Measurements from ENCODE around the gene BCL2L11. TPM values are rescaled to one million over a fixed set of nuclear protein-coding genes. Genes with fewer than 3 reads are reported as not detected.

Gene BCL2L11
- total RNA-seq, 1 experiment from 2014 or later: 21.2 TPM

GRCh38 chr2:111106706-111107105 is 14.0 kb upstream of the BCL2L11 start:
- no peak overlapping the region for H2BK120ac ChIP-seq (ENCODE audit: low read depth, low read length, poor library complexity, severe bottlenecking)
- no peak overlapping the region for H2BK5ac ChIP-seq (ENCODE audit: insufficient read length, low read length)
- Mint-ChIP-seq H3K27ac (no peak overlapping the region), H3K4me1 (no peaks in the 10 kb centered on the region), H3K27me3 (ENCODE audit: low read depth) (no peaks in the 10 kb centered on the region; the same call in 1 of the 2 replicates), H3K36me3 (ENCODE audit: insufficient read depth in 1 of 3, low read depth in 3 of 3) (no peaks in the 10 kb centered on the region), H3K9me3 (no peaks in the 10 kb centered on the region), H3K4me3 (no peak overlapping the region)
- no CpG with 5 or more reads among the region's 5 CpGs for WGBS (ENCODE audit: extremely low coverage, insufficient read length, low lambda C conversion rate)
- TF ChIP-seq CTCF (conservative IDR thresholded peaks at IDR 0.05): no peak
- H4K5ac ChIP-seq (ENCODE audit: insufficient read length, low read depth, low read length): no peak overlapping the region
- H2BK12ac ChIP-seq (ENCODE audit: insufficient read length, low read depth, low read length): no peak overlapping the region
- no peak overlapping the region for H3K4me2 ChIP-seq (ENCODE audit: insufficient read depth, insufficient read length, low read length)
- H3K18ac ChIP-seq (ENCODE audit: insufficient read length, low read depth, low read length): no peak overlapping the region
- no peak overlapping the region for H2AK5ac ChIP-seq (ENCODE audit: insufficient read length, low read length)
- no peak overlapping the region for H3K4ac ChIP-seq (ENCODE audit: low read depth, low read length)
- no peaks in the 10 kb centered on the region for H3K4me1 ChIP-seq (ENCODE audit: insufficient read depth, low read length)
- H3K79me1 ChIP-seq (ENCODE audit: insufficient read depth, low read depth, low read length, poor library complexity, severe bottlenecking): no peaks in the 10 kb centered on the region
- H2AFZ ChIP-seq (ENCODE audit: low read length): no peak overlapping the region
- no peak overlapping the region for H2BK15ac ChIP-seq (ENCODE audit: low read depth, low read length)
- no peak overlapping the region for H4K8ac ChIP-seq (replicated peaks; ENCODE audit: insufficient read length, low read depth, low read length)
- H3K23ac ChIP-seq (ENCODE audit: insufficient read length, low read depth, low read length): no peak overlapping the region
- no peaks in the 10 kb centered on the region for H3K27me3 ChIP-seq (ENCODE audit: insufficient read depth, low read length)
- no peaks in the 10 kb centered on the region for H3K9me3 ChIP-seq (ENCODE audit: control insufficient read depth, low read depth, low read length)
- no peak overlapping the region for H3K9ac ChIP-seq (ENCODE audit: extremely low read depth, insufficient read length, low read length)
- H3K23me2 ChIP-seq (ENCODE audit: insufficient read length, low read depth, low read length, poor library complexity, severe bottlenecking): no peaks in the 10 kb centered on the region
- H3T11ph ChIP-seq (ENCODE audit: low read length): no peak overlapping the region
- H3K14ac ChIP-seq (ENCODE audit: insufficient read depth, low read length): no peak overlapping the region
- no peak for DNase-seq
- no peak overlapping the region for H3K56ac ChIP-seq (ENCODE audit: insufficient read length, low read depth, low read length)
- H3K27ac ChIP-seq (ENCODE audit: insufficient read length, low read depth, low read length): no peak overlapping the region
- no peak overlapping the region for H2BK20ac ChIP-seq (ENCODE audit: low read depth, low read length, poor library complexity, severe bottlenecking)
- no peaks in the 10 kb centered on the region for H4K20me1 ChIP-seq (ENCODE audit: control insufficient read depth, insufficient read depth, insufficient read length)
- no peaks in the 10 kb centered on the region for H3K79me2 ChIP-seq (ENCODE audit: insufficient read depth, low read length)
- no peak overlapping the region for H4K91ac ChIP-seq (ENCODE audit: insufficient read length, low read depth, low read length)

Measured in H9 (cell line).